COR-L47 (cell line): ENCODE data around the gene CHPT1.
"Not testable (repeated sequence)": the region's sequence is repeated elsewhere in the genome, so short reads cannot be mapped to it uniquely, and the experiment has no call there.

Experiments
- DNase-seq: peaks from one replicate; lab custom pipeline; 2025; lab: John Stamatoyannopoulos, UW

CHPT1 gene

GRCh38 chr12:101722392-101722791, 25.0 kb downstream of the CHPT1 start:
- DNase-seq: no peak

GRCh38 chr12:101727098-101727497, 29.7 kb downstream of the CHPT1 start:
- no peak for DNase-seq

GRCh38 chr12:101729842-101730241, 32.4 kb downstream of the CHPT1 start:
- DNase-seq: no peak

- DNase-seq: no peak
These were observed 34.9 kb downstream of the CHPT1 start for GRCh38 chr12:101732318-101732717.

GRCh38 chr12:101733166-101733565, 35.7 kb downstream of the CHPT1 start:
- DNase-seq: no peak

- DNase-seq: not testable (repeated sequence)
These were observed 37.0 kb downstream of the CHPT1 start for GRCh38 chr12:101734482-101734881.

GRCh38 chr12:101737476-101737875, 40.0 kb downstream of the CHPT1 start:
- no peak for DNase-seq

- DNase-seq: no peak
These were observed 41.7 kb downstream of the CHPT1 start, which contains the start of gene SYCP3 for GRCh38 chr12:101738920-101739665. SYCP3 (minus strand) TSS chr12:101739462; CDS start chr12:101737935, 1,527 bp downstream.

- no peak for DNase-seq
These were observed 43.1 kb downstream of the CHPT1 start for GRCh38 chr12:101740566-101740965.

GRCh38 chr12:101740980-101741379, 43.5 kb downstream of the CHPT1 start:
- DNase-seq: no peak

GRCh38 chr12:101743242-101743641, 45.8 kb downstream of the CHPT1 start:
- no peak for DNase-seq

- no peak for DNase-seq
These were observed 46.5 kb downstream of the CHPT1 start for GRCh38 chr12:101743724-101744472.

- no peak for DNase-seq
These were observed 48.0 kb downstream of the CHPT1 start for GRCh38 chr12:101745481-101745880.

- no peak for DNase-seq
These were observed 48.8 kb downstream of the CHPT1 start for GRCh38 chr12:101746196-101746595.

- no peak for DNase-seq
These were observed 49.2 kb downstream of the CHPT1 start for GRCh38 chr12:101746661-101747060.

- DNase-seq: no peak
These were observed 50.3 kb downstream of the CHPT1 start for GRCh38 chr12:101747697-101748096.

- DNase-seq: no peak
These were observed 51.5 kb downstream of the CHPT1 start for GRCh38 chr12:101748907-101749306.

- no peak for DNase-seq
These were observed 52.2 kb downstream of the CHPT1 start for GRCh38 chr12:101749657-101750056.

GRCh38 chr12:101750152-101750551, 52.7 kb downstream of the CHPT1 start:
- DNase-seq: no peak

GRCh38 chr12:101759396-101760047, 62.1 kb downstream of the CHPT1 start:
- no peak for DNase-seq

GRCh38 chr12:101761350-101761749, 63.9 kb downstream of the CHPT1 start:
- DNase-seq: no peak

- DNase-seq: no peak
These were observed 64.3 kb downstream of the CHPT1 start for GRCh38 chr12:101761781-101762180.
